Activated T-cell treated with anti-CD3 and anti-CD28 coated beads for 48 hours (primary cell): ENCODE measurements around the gene DOK5.
"Not testable (repeated sequence)": the region's sequence is repeated elsewhere in the genome, so short reads cannot be mapped to it uniquely, and the experiment has no call there.

Source experiments
- DNase-seq: peaks from one replicate; pipeline ENCODE4 v3.0.0-alpha.2; 2020; ENCODE audit warnings: low read depth

DOK5 gene

DNA sequence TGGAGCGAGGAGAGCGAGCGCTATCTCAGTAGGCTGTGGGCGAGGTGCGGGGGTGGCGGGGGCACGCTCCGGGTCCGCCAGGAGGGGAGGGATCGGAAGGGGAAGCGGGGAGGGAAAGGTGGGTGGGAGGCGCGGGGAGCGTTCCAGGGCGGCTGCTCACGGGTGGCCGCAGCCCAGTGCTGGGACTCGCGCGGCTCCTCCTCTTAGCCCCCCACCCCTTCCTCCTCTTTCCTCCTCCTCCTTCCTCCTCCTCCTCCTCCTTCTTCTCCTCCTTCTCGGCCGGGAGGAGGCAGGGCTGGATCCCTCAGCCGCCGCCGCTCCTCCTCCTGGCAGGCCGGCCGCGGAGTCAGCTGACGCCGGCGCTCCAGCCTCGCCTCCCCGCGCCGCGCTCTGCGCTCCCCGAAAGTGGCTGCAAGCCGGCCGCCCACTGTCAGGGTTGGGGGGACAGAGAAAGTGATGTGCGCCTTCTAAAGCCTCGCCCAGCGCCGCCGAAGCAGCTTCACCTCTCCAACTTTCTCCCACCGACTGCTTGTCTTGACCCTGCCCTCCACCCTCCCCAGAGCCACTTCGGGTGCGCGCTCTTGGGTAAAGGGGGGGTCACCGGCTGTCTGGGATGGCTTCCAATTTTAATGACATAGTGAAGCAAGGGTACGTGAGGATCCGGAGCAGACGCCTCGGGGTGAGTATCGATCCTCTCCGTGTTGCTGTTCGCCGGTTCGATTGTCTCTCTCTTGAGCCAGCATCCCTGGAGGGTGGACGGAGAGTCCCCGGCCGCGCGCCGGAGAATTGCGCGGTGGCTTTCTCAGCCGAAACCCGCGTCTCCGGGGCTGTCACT lies at the start of gene DOK5:
Gene DOK5 (plus strand): TSS at position 260 of the 835 bp plus-strand sequence. CDS start 354 bp downstream, at position 614.
- DNase-seq, result peak; percentile 3

DNA sequence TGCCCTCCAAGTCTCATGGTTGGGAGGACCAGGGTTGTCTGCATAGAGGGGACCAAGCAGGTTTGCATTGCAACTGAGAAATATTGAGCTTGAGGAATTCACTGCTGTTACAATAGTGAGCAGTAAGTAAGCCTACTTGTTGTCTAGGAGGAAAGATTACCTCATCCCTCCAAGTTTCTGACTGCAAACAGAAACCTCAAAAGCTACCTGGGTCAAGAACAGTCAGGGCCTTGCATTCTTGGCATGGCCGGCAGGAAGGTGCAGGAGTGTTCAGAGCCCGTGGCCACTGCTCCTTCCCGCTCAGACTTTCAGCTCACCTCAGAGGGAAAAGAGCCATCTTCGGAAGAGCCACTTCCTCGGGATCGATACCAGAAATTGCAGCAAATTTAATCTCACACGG lies 46.0 kb upstream of the DOK5 start:
- no peak for DNase-seq

DNA sequence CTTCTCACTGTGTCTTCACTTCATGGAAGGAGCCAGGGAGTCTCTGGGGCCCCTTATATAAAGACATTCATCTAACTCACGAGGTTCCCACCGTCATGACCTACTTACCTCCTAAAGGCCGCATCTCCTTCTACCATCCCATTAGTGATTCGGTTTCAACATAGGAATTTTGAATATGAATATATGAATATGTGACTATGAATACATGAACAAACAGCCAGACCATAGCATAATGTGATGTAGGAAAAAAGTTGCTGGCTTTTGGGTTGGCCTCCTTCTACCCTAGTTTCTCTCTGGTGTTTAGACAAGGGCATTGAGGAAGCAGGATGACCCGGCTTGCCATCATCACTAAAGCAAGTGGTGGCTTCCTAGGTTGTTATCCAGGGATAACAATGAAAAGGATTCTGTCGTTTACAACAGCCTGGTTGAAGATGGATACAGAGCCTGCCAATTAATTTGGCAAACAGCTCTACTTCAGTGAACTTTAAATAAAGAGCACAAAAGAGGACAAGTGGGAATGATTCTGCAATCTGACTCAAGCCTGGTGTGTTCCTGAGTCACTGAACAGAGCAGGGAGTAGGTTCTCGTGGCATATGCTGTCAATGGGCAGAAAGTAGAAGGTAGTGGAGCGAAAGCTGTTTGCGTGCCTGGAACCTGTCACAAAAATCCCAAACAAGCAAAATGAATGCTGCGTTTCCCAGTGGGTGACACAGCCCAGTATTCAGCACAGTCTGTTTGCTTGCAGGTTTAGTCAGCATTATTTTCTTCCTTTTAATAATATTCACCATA lies 44.0 kb upstream of the DOK5 start:
- no peak for DNase-seq

DNA sequence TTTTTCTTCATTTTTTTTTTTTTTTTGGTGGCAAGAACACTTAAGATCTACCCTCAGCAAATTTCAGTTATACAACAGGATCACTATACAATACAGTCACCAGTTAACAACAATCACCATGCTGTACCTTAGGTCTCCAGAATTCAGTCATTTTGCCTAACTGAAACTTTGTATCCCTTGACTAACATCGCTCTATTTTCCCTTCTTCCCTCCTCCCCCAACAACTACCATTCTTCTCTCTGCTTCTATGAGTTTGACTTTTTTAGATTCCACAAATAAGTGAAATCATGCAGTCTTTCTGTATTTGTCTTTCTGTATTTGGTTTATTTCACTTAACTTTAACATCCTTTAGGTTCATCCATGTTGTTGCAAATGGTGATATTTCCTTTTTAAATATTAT lies 42.4 kb upstream of the DOK5 start:
- DNase-seq, result no peak

DNA sequence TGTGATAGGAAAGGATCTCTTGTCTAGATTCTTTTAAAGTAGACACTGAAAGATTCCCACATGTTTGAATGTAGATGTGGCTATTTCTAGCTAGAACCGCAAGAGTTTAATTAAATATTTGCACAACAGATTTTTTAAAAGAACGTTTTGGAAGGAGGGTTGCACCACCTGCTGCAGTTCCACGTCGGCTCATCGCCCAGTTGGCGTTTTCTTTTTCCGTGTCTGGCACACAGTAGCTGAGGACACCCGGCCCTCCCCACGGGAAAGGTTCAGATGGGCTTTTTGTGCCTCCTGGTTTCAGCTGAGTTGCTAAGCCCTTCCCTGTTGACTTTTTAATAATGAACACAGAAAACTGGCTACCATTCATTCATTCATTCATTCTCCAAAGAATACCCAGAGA lies 41.8 kb upstream of the DOK5 start:
- no peak for DNase-seq

DNA sequence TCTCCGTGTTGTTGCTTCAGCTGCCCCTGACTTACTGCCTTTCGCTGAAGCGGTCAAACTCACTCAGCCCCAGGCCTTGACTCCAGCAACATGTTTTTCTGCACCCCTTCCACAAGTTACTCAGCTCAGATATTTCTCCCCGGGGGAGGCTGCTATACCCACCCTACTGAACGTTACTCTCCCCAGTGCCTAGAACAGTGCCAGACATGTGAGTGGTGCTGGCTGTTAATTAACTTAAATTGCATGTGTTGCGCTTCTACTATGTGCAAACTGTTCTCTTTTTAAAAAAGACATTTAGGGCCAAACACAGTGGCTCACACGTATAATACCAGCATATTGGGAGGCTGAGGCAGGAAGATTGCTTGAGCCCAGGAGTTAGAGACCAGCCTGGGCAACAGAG lies 41.2 kb upstream of the DOK5 start:
- DNase-seq, result no peak

DNA sequence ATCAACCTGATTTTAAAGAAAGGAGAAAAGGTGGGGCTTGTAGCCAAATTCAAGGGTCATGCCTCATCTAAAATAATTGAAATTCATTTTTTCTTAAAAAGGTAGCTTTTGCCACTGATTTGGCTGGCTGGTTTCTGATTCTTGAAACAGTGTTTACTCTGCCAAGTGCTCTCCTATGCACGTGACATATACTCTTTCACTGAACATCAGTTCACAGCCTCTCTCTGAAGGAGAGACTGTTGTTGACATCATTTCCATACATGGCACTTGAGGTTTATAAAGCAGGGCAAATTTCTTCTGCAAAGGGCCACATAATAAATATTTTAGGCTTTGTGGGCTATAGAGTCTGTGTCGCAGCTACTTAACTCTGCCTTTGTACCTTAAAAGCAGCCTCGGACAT lies 40.4 kb upstream of the DOK5 start:
- no peak for DNase-seq

DNA sequence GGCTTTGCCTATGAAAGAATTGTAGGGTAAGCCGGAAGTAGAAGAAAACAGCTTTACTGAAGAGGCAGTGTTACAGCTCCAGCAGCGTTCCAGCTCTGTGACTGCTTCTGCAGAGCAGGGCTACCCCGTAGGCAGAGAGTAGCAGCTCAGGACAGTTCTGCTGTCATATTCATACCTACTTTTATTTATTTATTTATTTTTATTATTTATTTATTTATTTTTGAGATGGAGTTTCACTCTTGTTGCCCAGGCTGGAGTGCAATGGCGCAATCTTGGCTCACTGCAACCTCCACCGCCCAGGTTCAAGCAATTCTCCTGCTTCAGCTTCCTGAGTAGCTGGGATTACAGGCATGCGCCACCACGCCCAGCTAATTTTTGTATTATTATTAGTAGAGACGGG lies 39.0 kb upstream of the DOK5 start:
- DNase-seq, result not testable (repeated sequence)

DNA sequence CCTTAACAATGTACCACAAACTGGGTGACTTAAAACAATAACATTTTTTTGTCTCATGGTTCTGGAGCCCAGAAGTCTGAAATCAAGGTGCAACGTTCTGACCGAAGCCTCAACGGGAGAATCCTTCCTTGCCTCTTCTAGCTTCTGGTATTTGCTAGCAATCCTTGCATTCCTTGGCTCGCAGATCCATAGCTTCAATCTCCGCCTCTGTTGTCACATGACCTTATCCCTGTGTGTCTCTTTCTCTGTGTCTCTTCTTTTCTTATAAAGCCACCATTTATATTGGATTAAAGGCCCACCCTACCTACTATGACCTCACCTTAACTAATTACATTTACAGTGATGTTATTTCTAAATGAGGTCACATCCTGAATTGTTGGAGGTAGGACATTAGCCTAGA lies 37.2 kb upstream of the DOK5 start:
- DNase-seq, result no peak

DNA sequence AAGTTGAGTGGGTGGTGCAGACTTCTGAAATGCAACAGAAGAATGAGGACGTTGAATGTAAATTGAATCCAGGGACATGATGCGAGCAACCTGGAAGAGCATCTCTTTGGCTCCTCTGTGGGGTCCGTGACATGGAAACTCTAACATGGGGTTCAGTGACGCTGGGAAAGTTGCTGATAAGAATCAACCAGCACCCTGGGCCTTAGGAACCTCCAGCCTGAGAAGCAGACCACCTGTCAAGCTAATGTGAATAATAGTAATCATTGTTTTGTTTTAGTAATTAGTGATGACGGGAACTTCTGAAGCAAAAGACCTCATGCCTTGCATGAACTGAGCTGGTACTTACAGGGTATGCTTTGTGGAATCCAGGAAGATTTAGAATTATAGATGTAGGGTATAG lies 25.2 kb upstream of the DOK5 start:
- DNase-seq, result no peak

DNA sequence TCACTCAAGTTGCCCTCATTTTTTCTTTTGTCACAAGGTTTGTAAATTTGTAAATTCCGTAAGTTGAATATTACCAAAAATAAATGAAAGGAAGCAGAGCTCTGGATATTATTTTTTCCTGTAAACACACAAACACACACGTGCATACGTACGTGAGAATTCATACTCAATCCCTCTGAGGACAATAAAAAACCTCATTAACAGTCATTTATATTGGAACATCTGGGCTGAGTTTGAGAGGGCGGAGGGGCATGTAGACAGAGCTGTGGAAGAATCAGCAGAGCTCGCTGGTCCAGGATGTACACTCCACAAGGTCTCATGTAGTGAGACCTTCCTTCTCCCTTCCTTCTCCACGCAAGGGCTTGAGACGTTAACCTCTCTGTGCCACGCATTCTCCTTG lies 24.2 kb upstream of the DOK5 start:
- no peak for DNase-seq

DNA sequence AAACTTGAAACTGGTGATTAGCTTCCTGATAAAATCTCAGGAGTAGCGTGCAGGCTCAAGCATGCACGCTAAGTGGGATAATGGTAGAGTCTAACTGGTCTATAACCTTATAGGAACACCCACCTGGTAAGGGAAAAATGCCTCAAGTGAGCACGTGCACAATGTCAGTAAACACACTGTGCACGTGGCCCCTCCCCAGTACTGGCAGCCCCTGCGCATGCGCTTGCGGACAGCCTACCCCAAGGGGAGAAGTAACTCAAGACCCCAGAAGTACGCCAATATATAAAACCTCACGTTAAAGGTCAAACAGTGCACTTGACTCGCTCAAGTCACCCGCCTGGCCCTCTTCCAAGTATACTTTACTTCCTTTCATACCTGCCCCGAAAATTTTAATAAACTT lies 23.1 kb upstream of the DOK5 start:
- DNase-seq, result no peak

DNA sequence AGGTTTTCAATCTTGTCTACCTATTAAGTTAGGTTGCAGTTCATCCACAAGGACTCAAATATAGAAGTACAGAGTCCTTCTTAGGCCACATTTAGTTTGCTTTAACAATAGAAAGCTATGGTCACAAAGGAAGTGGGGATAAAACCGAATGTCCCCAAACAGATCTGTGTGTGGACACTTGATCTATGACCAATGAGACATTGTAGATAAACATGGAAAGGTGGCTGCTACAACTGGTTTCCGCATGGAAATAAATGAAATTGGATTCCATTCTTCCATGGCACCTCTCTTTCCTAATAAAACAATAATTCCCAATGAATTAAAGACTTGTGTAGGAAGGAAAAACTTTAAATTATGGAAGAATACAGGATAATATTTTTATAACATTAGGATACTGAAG lies 20.4 kb upstream of the DOK5 start:
- DNase-seq, result no peak

DNA sequence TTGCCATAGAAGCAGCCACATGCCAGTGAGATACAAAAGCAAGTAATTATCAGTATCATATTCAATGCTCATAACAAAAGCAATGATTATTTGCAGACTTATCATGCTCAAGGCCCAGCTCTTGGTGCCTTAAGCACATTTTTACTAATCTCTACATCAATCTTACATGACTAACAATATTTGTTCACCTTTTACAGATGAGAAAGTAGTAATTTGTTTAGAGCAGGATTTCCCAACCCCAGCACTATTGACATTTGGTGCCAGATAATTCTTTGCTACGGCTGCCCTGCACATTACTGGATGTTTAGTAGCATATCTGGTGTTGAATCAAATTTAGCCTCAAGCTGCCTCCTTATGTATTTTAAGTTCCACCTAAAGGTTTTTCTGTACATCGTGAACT lies 19.0 kb upstream of the DOK5 start:
- DNase-seq, result no peak

DNA sequence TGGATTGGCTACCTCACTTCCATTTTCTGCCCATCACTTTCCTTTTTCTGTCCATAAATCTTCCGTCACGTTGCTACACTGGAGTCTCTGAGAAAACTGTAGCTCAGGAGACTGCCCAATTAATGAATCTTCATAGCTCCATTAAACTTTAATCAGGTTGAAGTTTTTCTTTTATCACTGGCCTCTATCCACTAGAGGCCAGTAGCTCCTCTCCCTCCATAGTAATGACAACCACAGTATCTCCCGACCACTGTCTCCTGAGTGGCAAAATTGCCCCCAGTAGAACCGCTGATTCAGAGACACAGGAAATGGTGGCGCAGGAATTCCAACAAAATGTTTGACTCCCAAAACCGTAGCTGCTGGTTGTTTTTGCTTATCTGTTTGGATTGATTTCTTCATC lies 18.4 kb upstream of the DOK5 start:
- no peak for DNase-seq

DNA sequence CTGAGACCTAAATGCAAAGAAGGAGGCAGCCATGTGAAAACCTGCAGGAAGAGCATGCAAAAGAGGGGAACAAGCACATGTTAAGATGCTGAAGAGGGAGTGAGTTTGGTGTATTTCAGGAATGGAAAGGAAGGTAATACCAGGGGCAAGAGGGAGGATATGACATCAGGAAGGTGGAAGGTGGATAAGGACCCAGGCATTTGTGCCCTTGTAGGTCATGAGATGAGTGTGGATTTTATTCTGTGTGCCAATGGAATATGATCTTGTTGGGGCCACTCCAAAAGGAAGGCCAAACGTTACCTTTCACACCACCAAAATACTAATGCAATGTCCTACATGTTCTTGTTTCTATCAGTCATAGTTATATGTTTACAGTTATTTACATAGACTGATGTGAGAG lies 17.2 kb upstream of the DOK5 start:
- no peak for DNase-seq

DNA sequence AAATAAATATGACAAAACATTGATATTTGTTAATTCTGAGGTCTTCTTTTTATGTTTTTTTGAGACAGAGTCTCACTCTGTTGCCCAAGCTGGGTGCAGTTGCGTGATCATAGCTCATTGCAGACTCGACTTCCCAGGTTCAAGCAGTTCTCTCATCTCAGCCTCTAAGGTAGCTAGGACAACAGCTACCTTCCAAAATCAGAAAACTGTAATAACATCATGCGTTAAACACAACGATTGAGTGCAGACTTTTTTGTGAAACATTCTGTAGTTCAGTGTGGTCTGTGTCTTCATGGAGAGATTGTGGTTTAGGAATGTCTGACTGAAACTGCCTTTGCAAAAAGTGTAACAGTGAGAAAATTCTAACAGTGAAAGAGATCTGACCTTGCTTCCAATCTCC lies 16.1 kb upstream of the DOK5 start:
- DNase-seq, result no peak

DNA sequence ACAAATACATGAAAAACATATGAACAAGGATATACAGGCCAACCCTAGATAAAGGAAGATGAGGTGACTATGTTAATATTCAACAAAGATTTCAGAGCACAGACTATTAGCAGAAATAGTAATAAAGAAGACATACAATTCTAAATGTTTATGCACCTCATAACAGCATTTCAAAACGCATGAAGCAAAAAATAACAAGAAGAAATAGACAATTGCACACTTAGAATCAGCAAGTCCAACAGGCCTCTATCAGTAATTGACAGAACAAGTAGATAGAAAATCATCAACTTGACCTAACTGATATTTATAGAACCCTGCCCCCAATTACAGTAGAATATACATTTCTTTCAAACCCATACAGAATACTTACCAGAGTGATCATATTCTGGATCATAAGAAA lies 11.4 kb upstream of the DOK5 start:
- no peak for DNase-seq

DNA sequence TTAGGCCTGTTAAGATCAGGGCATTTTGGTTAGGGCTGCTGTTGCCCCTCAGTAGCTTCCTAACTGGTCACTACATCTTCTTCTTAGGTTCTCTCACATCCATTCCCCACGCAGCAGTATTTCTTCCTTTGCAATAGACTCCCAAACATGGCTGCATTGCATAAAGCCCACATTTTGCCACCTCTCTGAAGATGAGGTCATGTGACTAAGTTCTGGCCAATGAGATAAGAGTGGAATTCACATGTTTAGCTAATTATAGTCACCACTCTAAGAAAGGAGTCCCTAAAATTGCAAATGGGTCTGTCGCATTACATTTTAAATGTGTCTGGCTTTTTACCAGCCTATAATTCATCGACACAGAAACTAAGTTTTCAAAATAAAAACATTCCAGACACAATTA lies 9.3 kb upstream of the DOK5 start:
- no peak for DNase-seq

DNA sequence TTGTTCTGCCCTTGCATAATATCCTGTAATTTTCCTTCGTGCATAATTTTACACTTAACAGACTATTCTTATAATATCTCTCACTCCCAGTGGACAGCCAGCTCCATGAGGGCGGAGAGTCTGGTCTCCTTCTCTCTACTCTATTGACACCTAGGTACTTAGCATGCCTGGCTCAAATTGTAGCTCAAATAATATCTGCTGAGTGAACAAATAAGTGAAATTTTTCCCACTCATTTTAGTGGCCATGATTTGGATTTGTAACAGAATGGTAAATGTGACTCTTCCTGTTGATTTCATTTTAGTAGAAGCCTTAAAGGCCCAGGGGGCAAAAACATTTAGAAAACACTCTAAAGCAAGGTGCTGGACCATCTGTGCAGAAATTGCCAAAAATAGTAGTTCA lies 7.8 kb upstream of the DOK5 start:
- DNase-seq, result no peak

DNA sequence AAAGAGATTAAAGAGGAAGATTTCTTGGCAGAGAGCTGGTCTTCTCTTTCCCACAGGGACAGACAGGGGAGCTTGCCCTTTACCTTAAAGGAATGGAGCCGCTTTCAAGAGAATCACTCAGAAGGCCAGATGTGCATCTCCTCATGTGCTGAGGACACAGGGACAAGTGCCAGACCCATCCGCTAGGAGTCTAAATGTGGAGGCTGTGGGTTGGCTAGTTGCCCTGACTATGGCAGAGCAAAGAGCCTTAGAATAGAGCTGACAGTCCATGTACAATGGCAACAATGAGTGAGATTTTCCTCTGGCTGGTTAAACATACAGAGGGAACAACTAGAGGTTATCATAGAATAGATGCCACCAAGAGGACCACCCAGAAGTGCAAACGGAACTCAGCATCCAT lies 7.3 kb upstream of the DOK5 start:
- DNase-seq, result no peak

DNA sequence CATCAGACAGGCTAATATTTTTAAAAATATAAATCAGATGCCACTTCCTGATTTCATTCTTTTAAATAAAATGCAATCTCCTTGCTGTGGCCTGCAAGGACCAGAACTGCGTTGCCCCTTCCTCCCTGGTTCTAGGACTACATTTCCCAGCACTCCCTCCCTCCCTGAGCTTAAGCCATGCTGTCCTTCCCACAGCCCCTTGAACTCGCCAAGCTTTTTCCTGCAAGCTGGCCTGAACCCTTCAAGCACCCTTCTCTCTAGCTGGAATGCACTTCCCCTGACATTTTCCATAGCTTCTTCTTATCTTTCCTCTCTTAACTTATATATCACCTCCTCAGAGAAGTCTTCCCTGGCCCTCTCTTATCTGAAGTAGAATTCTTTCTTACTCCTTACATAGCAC lies 6.1 kb upstream of the DOK5 start:
- DNase-seq, result no peak

DNA sequence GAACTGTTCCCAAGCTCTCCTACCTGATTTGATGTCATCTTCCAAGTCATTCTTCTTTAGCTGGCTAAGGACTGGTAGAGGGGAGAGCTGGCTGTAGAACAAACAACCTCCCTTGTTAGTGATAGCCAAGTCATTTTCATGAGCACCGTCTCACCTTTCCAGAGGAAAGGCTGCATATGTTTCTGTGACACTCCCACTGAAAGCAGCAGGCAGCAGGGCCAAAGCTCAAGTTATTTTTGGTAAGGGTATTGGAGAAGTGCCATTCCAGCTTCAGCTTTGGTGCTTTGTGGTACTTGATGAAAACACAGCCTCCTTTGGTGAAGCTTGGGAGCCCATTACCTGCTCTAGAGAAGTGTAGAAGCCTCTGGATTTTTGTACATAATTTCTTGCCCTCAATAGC lies 5.4 kb upstream of the DOK5 start:
- no peak for DNase-seq

DNA sequence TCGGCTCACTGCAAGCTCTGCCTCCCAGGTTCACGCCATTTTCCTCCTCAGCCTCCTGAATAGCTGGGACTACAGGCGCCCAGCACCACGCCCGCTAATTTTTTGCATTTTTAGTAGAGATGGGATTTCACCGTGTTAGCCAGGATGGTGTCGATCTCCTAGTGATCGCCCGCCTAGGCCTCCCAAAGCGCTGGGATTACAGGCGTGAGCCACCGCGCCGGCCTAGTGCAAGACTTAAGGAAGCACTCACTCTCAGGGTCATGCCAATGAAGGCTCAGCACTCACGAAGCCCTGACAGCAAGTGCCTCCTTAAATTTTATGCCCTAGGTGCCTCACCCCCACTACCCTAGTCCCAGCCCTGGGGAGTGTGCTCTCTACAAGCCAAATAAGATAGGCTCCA lies 4.7 kb upstream of the DOK5 start:
- no peak for DNase-seq
